Stimulated activated CD8-positive, alpha-beta memory T cell treated with anti-CD3 and anti-CD28 coated beads, Interleukin-7, amount 100 ng/mL, for 48 hours (primary cell): ENCODE results near the gene FAR2.
"Not testable (repeated sequence)": the region's sequence is repeated elsewhere in the genome, so short reads cannot be mapped to it uniquely, and the experiment has no call there.

Source experiments
- DNase-seq, 2 donors: peaks; one replicate each; pipeline ENCODE4 v3.0.0-alpha.2; 2020; ENCODE audit warnings: low read depth in 1 of 2; ENCODE audit errors: extremely low read depth in 1 of 2

FAR2 gene

GRCh38 chr12:29152223-29152868, 3.3 kb downstream of the FAR2 start:
- no peak for DNase-seq

GRCh38 chr12:29152981-29153630, 4.0 kb downstream of the FAR2 start:
- no peak for DNase-seq

GRCh38 chr12:29155079-29155478, 6.0 kb downstream of the FAR2 start:
- DNase-seq, result no peak

GRCh38 chr12:29157486-29157946, 8.4 kb downstream of the FAR2 start:
- no peak for DNase-seq

- DNase-seq, result no peak
Measured at GRCh38 chr12:29158115-29158763, 9.2 kb downstream of the FAR2 start.

- DNase-seq, result no peak
Measured at GRCh38 chr12:29159661-29160060, 10.6 kb downstream of the FAR2 start.

GRCh38 chr12:29160230-29160629, 11.2 kb downstream of the FAR2 start:
- DNase-seq, result no peak

- no peak for DNase-seq
Measured at GRCh38 chr12:29163146-29163545, 14.1 kb downstream of the FAR2 start.

- DNase-seq, result no peak
Measured at GRCh38 chr12:29164477-29165393, 15.7 kb downstream of the FAR2 start.

- DNase-seq, result no peak
Measured at GRCh38 chr12:29167445-29167844, 18.4 kb downstream of the FAR2 start.

- no peak for DNase-seq
Measured at GRCh38 chr12:29167988-29168387, 18.9 kb downstream of the FAR2 start.

- DNase-seq, result not testable (repeated sequence)
Measured at GRCh38 chr12:29169978-29170377, 20.9 kb downstream of the FAR2 start.

GRCh38 chr12:29170478-29171084, 21.5 kb downstream of the FAR2 start:
- DNase-seq, result not testable (repeated sequence)

- DNase-seq, result no peak
Measured at GRCh38 chr12:29171421-29172258, 22.6 kb downstream of the FAR2 start.

GRCh38 chr12:29176941-29177340, 27.9 kb downstream of the FAR2 start:
- no peak for DNase-seq

GRCh38 chr12:29182247-29182646, 33.2 kb downstream of the FAR2 start:
- DNase-seq, result not testable (repeated sequence)

GRCh38 chr12:29187756-29188155, 38.7 kb downstream of the FAR2 start:
- DNase-seq, result no peak

GRCh38 chr12:29191267-29191850, 42.3 kb downstream of the FAR2 start:
- no peak for DNase-seq

- DNase-seq, result no peak
Measured at GRCh38 chr12:29198901-29199300, 49.8 kb downstream of the FAR2 start.
